Brain microvascular endothelial cell (primary cell): ENCODE measurements around the gene YBX2.

Experiments used
- DNase-seq: peaks from one replicate; pipeline ENCODE4 v3.0.0-alpha.2; 2020
- H3K27ac ChIP-seq: fragments of 250-450 bp; sonication (Bioruptor Pico); 2 replicates; pipeline ENCODE4 v1.5.1; 2020; ENCODE audit warnings: mild to moderate bottlenecking, moderate library complexity
- H3K27me3 ChIP-seq: fragments of 250-450 bp; sonication (Bioruptor Pico); replicated peaks from 2 replicates; pipeline ENCODE4 v1.5.1; 2020; ENCODE audit warnings: mild to moderate bottlenecking
- H3K36me3 ChIP-seq: fragments of 250-450 bp; sonication (Bioruptor Pico); replicated peaks from 2 replicates; pipeline ENCODE4 v1.5.1; 2020; ENCODE audit warnings: mild to moderate bottlenecking
- H3K4me3 ChIP-seq: 2 replicates; pipeline ENCODE4 v1.5.1; 2011; ENCODE audit warnings: low read depth, mild to moderate bottlenecking, control low read depth, low read length, moderate library complexity
- CTCF ChIP-seq: IDR thresholded peaks from 2 replicates; pipeline ENCODE4 v1.5.1; 2011; ENCODE audit warnings: low read depth, mild to moderate bottlenecking, moderate library complexity, low read length, control low read depth, inconsistent platforms; ENCODE audit errors: missing control alignments
- in situ Hi-C: cut with HindIII; loops from 2 replicates; pipeline ENCODE4 v1.10.0; 2017; ENCODE audit warnings: low sequenced_read_pairs, low pct_ligation_motif_present

Gene YBX2

GRCh38 chr17:7317161-7317803 lies 22.8 kb upstream of the YBX2 start:
- in situ Hi-C loops: no loop called here
- H3K27ac ChIP-seq: no peak overlapping the region
- no peak for DNase-seq

GRCh38 chr17:7315570-7316235 lies 21.3 kb upstream of the YBX2 start:
- Histone ChIP-seq H3K36me3 (peaks cover 55% of the 10 kb centered on the region), H3K27ac (peak overlapping the region; percentile 78), H3K4me3 (peak overlapping the region; percentile 81), H3K27me3 (no peaks in the 10 kb centered on the region)
- in situ Hi-C loops: no loop called here
- no peak for DNase-seq
- no peak for TF ChIP-seq CTCF

More at GRCh38 chr17:7317161-7317803, 22.8 kb upstream of the YBX2 start:
- Histone ChIP-seq H3K36me3 (peaks cover 55% of the 10 kb centered on the region), H3K4me3 (no peak overlapping the region), H3K27me3 (no peaks in the 10 kb centered on the region)
- no peak for TF ChIP-seq CTCF

- Histone ChIP-seq H3K36me3 (peaks cover 59% of the 10 kb centered on the region), H3K4me3 (peak within 1 kb of the TSS; percentile 81), H3K27me3 (no peaks in the 10 kb centered on the region), H3K27ac (peak within 1 kb of the TSS; percentile 78)
- DNase-seq: peak; percentile 59
- no peak for TF ChIP-seq CTCF
- in situ Hi-C loops: no loop called here
These were observed 20.5 kb upstream of the YBX2 start, which contains the start of gene GPS2 for GRCh38 chr17:7314719-7315569. GPS2 (minus strand) TSS chr17:7315360; CDS start chr17:7315052, 308 bp downstream.

- H3K27me3 ChIP-seq: no peaks in the 10 kb centered on the region
- no peak for TF ChIP-seq CTCF
- peak overlapping the region; percentile 81 for H3K4me3 ChIP-seq
- in situ Hi-C loops: no loop called here
- peaks cover 66% of the 10 kb centered on the region for H3K36me3 ChIP-seq
- peak overlapping the region; percentile 78 for H3K27ac ChIP-seq
- peak; percentile 10 for DNase-seq
These were observed 19.7 kb upstream of the YBX2 start for GRCh38 chr17:7313890-7314718.

GRCh38 chr17:7313088-7313889 lies 18.9 kb upstream of the YBX2 start:
- Histone ChIP-seq H3K36me3 (peaks cover 60% of the 10 kb centered on the region), H3K27me3 (no peaks in the 10 kb centered on the region), H3K4me3 (no peak overlapping the region), H3K27ac (no peak overlapping the region)
- DNase-seq: no peak
- peak; percentile 39 for TF ChIP-seq CTCF
- in situ Hi-C loops: no loop called here
